ENCODE data around the gene LMBR1. TPM values are rescaled to one million over a fixed set of nuclear protein-coding genes. Genes with fewer than 3 reads are reported as not detected.
A peak's percentile ranks its signal among the peaks of the same experiment; 100 is the strongest.

LMBR1 gene
- total and polyA plus RNA-seq, 3 donors from 2014 or later = 73.3 to 219 (median 218) TPM

GRCh38 chr7:156898938-156899337, 6.0 kb upstream of the LMBR1 start:
- H3K4me1 ChIP-seq = no peaks in the 10 kb centered on the region
- intact Hi-C loops (cut with DNase I; ENCODE audit: low total_unique reads) = no loop called here
- TF ChIP-seq CTCF (IDR thresholded peaks at IDR 0.05) (no peak), POLR2A (IDR thresholded peaks at IDR 0.05) (no peak)
- no peaks in the 10 kb centered on the region for H3K27me3 ChIP-seq
- no peaks in the 10 kb centered on the region for H3K9me3 ChIP-seq
- no peak overlapping the region for H3K27ac ChIP-seq
- WGBS, 2 donors = 93 to 100% methylated on average over 1 of the region's 1 CpG
- H3K36me3 ChIP-seq (ENCODE audit: low read depth, missing control alignments) = no peaks in the 10 kb centered on the region
- DNase-seq = no peak
- no peak overlapping the region for H3K4me3 ChIP-seq

GRCh38 chr7:156897673-156898072, 4.7 kb upstream of the LMBR1 start:
- no peak overlapping the region for H3K27ac ChIP-seq
- no peaks in the 10 kb centered on the region for H3K36me3 ChIP-seq (ENCODE audit: low read depth, missing control alignments)
- TF ChIP-seq CTCF (IDR thresholded peaks at IDR 0.05) (no peak), POLR2A (IDR thresholded peaks at IDR 0.05) (no peak)
- 40 to 44% methylated on average over 8 of the region's 8 CpGs for WGBS, 2 donors
- no peaks in the 10 kb centered on the region for H3K4me1 ChIP-seq
- H3K27me3 ChIP-seq = no peaks in the 10 kb centered on the region
- H3K9me3 ChIP-seq = no peaks in the 10 kb centered on the region
- H3K4me3 ChIP-seq = no peak overlapping the region
- no peak for DNase-seq
- intact Hi-C loops (cut with DNase I; ENCODE audit: low total_unique reads) = no loop called here

GRCh38 chr7:156896388-156897022, 3.5 kb upstream of the LMBR1 start:
- intact Hi-C loops (cut with DNase I; ENCODE audit: low total_unique reads) = no loop called here
- Histone ChIP-seq H3K27ac (no peak overlapping the region), H3K4me1 (no peaks in the 10 kb centered on the region), H3K4me3 (no peak overlapping the region), H3K9me3 (no peaks in the 10 kb centered on the region), H3K36me3 (ENCODE audit: low read depth, missing control alignments) (no peaks in the 10 kb centered on the region), H3K27me3 (no peaks in the 10 kb centered on the region)
- no peak for TF ChIP-seq POLR2A (IDR thresholded peaks at IDR 0.05)
- DNase-seq = no peak
- WGBS, 2 donors = 87 to 88% methylated on average over 5 of the region's 5 CpGs

GRCh38 chr7:156895024-156895780, 2.2 kb upstream of the LMBR1 start:
- intact Hi-C loops (cut with DNase I; ENCODE audit: low total_unique reads) = no loop called here
- TF ChIP-seq CTCF (IDR thresholded peaks at IDR 0.05) (no peak), POLR2A (IDR thresholded peaks at IDR 0.05) (no peak)
- H3K36me3 ChIP-seq (ENCODE audit: low read depth, missing control alignments) = no peaks in the 10 kb centered on the region
- H3K9me3 ChIP-seq = no peaks in the 10 kb centered on the region
- no peak overlapping the region for H3K27ac ChIP-seq
- no peak overlapping the region for H3K4me3 ChIP-seq
- H3K4me1 ChIP-seq = no peaks in the 10 kb centered on the region
- H3K27me3 ChIP-seq = no peaks in the 10 kb centered on the region
- 84 to 86% methylated on average over 6 of the region's 6 CpGs for WGBS, 2 donors
- DNase-seq = no peak

GRCh38 chr7:156892081-156892800, 742 bp downstream of the LMBR1 start:
- intact Hi-C loops (cut with DNase I; ENCODE audit: low total_unique reads) = no loop called here
- Histone ChIP-seq H3K27ac (peak overlapping the region; percentile 90 to 95), H3K27me3 (no peaks in the 10 kb centered on the region), H3K4me3 (peak overlapping the region; percentile 86 to 91), H3K9me3 (no peaks in the 10 kb centered on the region), H3K4me1 (peaks cover 8% of the 10 kb centered on the region), H3K36me3 (ENCODE audit: low read depth, missing control alignments) (no peaks in the 10 kb centered on the region)
- DNase-seq = peak; percentile 56
- TF ChIP-seq CTCF (IDR thresholded peaks at IDR 0.05) = no peak
- no peak for TF ChIP-seq POLR2A (IDR thresholded peaks at IDR 0.05)
- 0 to 1% methylated on average over 12 to 30 of the region's 57 CpGs for WGBS, 2 donors

Data from testis (tissue), 3 donors.